Measurements from ENCODE around the gene OR2T27. TPM values are rescaled to one million over a fixed set of nuclear protein-coding genes. Genes with fewer than 3 reads are reported as not detected.
"Not testable (repeated sequence)": the region's sequence is repeated elsewhere in the genome, so short reads cannot be mapped to it uniquely, and the experiment has no call there.

Gene OR2T27
- total RNA-seq, 2 donors from 2014 or later: not detected

DNA sequence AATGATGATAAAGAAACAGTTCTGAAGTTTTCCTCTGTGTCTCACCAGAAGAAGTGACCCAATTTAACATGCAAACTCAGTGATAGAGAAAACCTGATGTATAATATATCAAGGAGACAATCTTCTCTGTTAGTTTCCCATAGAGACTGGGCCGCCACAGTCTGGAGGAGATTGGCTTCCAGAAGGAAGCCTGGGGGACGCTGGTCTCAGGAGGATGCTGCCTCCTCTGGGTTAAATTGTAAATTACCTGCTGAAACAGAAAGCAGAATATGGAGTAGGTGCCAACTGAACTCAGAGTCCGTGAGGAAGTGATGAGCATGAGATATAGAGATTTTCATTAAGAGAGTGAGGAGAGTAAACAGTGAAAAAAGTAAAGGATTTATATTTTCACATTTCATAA is 31.5 kb upstream of the OR2T27 start:
- Histone ChIP-seq H3K9me3 (no peaks in the 10 kb centered on the region), H3K9ac (ENCODE audit: low read depth in 2 of 2, low read length in 2 of 2) (no peak overlapping the region), H3K36me3 (no peaks in the 10 kb centered on the region), H3K4me1 (no peaks in the 10 kb centered on the region), H3K27me3 (no peaks in the 10 kb centered on the region), H3K4me3 (no peak overlapping the region), H3K27ac (no peak overlapping the region)
- TF ChIP-seq, protein P1, sequence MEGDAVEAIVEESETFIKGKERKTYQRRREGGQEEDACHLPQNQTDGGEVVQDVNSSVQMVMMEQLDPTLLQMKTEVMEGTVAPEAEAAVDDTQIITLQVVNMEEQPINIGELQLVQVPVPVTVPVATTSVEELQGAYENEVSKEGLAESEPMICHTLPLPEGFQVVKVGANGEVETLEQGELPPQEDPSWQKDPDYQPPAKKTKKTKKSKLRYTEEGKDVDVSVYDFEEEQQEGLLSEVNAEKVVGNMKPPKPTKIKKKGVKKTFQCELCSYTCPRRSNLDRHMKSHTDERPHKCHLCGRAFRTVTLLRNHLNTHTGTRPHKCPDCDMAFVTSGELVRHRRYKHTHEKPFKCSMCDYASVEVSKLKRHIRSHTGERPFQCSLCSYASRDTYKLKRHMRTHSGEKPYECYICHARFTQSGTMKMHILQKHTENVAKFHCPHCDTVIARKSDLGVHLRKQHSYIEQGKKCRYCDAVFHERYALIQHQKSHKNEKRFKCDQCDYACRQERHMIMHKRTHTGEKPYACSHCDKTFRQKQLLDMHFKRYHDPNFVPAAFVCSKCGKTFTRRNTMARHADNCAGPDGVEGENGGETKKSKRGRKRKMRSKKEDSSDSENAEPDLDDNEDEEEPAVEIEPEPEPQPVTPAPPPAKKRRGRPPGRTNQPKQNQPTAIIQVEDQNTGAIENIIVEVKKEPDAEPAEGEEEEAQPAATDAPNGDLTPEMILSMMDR (IDR thresholded peaks at IDR 0.05): peak; percentile 38
- no peak for DNase-seq
- intact Hi-C loops (cut with DNase I): loop anchor here (5.0 kb wide), 1 partner anchor 65 kb away; no protein-coding TSS in a partner anchor

DNA sequence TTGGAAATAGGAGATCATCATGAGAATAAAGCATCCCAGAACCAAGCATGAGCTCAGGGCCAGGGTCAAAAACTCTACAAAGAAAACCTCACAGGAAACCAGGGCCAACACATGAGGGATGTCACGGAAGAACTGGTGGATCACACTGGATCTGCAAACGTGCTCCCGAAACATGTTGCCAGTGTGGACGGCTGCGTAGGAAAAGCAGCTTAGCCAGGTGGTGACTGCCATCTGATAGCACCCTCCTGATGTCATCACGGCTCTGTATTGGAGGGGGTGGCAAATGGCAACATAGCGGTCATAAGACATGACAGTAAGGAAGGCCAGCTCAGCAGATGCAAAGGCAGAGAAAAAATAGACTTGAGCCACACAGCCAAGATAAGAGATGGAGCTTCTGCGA is 26.3 kb upstream of the OR2T27 start:
- Histone ChIP-seq H3K27me3 (no peaks in the 10 kb centered on the region), H3K4me3 (no peak overlapping the region), H3K4me1 (no peaks in the 10 kb centered on the region), H3K9ac (ENCODE audit: low read depth in 2 of 2, low read length in 2 of 2) (no peak overlapping the region), H3K9me3 (no peaks in the 10 kb centered on the region), H3K27ac (no peak overlapping the region), H3K36me3 (no peaks in the 10 kb centered on the region)
- intact Hi-C loops (cut with DNase I): no loop called here
- TF ChIP-seq, protein P1 (IDR thresholded peaks at IDR 0.05): no peak
- no peak for DNase-seq

DNA sequence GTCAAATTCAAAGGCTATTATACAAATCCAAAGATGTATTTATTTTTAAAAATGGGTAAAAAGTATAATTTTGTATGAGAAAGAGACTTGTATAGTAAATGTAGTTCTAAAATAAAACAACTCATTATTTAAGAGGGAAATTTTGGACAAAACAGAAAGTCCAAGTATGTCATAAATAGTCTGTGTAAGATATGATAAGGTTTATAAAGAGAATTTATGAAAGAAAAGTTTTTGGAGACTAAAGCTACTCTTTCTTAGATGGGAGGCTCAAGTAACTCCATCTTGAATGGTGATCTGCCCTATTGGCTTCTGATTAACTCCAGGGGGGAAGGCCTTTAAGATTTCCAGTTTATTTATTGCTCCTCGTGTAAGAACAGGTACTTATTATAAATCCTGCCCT is 14.7 kb upstream of the OR2T27 start:
- Histone ChIP-seq H3K9ac (ENCODE audit: low read depth in 2 of 2, low read length in 2 of 2) (no peak overlapping the region), H3K4me3 (no peak overlapping the region), H3K36me3 (no peaks in the 10 kb centered on the region), H3K27me3 (no peaks in the 10 kb centered on the region), H3K4me1 (no peaks in the 10 kb centered on the region), H3K9me3 (no peaks in the 10 kb centered on the region), H3K27ac (no peak overlapping the region)
- TF ChIP-seq, protein P1 (IDR thresholded peaks at IDR 0.05): no peak
- intact Hi-C loops (cut with DNase I): no loop called here
- no peak for DNase-seq

DNA sequence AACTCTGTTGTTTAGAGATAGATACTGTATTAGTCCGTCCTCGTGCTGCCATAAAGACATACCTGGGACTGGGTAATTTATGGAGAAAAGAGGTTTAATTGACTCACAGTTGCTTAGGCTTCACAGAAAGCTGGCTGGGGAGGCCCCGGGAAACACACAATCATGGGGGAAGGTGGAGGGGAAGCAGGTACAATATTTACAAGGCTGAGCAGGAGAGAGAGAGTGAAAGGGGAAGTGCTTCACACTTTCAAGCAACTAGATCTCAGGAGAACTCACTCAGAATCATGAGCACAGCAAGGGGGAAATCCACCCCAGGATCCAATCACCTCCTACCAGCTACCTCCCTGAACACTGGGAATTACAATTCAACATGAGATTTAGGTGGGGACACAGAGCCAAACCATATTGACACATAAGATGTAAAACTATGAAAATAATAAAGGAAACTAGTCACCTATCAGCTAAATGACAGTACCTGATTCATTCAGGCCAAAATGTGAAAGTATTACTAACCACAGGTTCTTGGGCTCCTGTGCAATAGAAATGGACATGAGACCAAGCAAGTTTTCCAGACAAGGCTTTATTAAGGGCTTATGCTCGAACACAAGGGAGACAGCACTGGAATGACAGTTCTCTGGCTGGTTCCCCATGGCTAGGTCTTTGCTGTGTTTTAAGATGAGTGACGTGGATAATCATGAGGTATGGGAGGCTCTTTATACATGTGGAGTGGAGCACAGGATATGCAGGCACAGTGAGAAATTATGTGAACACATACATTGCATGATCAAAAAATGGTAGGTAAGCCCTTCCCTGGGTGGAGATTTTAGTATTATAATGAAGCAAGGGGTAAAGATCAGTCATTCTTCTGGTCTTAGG is 8.4 kb upstream of the OR2T27 start:
- H3K36me3 ChIP-seq; intact Hi-C loops (cut with DNase I); H3K4me3 ChIP-seq; H3K27ac ChIP-seq; H3K9ac ChIP-seq (ENCODE audit: low read depth in 2 of 2, low read length in 2 of 2); H3K4me1 ChIP-seq; H3K27me3 ChIP-seq; H3K9me3 ChIP-seq; DNase-seq: not testable (repeated sequence)

DNA sequence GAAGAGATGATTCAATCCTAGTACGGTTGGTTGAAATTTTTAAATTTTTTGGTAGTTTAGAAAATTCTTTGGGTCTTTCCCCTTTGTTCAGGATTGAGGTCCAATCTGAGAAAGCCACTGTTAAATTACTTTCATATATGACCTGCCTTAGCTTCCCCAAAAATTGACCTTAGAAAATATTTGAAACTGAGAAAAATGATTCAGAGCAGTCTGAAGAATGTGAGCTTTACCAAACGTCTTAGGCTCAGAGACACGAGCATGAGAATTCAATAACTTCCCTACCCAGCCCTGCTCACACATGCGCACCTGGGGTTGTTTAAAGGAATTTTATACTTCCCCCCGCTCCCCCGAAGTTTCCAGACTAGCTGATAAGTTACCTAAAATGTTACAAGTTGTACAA is 1.5 kb upstream of the OR2T27 start:
- H3K27me3 ChIP-seq; H3K9me3 ChIP-seq; H3K36me3 ChIP-seq; intact Hi-C loops (cut with DNase I); DNase-seq; H3K4me1 ChIP-seq; H3K4me3 ChIP-seq; H3K9ac ChIP-seq (ENCODE audit: low read depth in 2 of 2, low read length in 2 of 2); H3K27ac ChIP-seq: not testable (repeated sequence)

DNA sequence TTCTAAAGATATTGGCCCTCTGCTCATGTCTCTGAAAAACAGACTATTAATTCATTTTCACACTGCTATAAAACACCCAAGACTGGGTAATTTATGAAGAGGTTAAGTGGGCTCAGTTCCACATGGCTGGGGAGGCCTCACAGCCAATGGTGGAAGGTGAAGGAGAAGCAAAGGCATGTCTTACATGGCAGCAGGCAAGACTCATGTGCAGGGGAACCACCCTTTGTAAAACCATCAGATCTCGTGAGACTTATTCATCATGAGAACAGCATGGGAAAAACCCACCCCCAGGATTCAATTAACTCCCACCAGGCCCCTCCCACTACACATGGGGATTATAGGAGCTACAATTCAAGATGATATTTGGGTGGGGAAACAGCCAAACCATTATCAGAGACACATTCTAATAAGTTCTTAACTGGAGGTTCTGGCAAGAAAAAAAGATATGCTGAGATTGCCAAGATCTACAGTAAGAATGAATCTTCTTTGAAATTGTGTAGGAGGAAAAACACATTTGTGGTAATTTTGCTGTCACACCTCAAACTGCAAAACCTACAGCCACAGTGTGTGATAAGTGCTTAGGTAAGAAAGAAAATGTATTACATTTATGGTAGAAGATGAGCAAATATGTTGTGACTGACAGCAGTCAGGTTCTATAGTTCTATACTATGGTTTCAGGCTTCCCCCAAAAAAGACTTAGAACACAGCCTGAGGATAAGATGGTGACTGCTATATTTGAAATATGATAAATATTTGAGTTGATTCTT is 6.4 kb downstream of the OR2T27 start:
- H3K27me3 ChIP-seq; H3K4me1 ChIP-seq; H3K4me3 ChIP-seq; H3K9me3 ChIP-seq; H3K9ac ChIP-seq (ENCODE audit: low read depth in 2 of 2, low read length in 2 of 2); intact Hi-C loops (cut with DNase I); H3K27ac ChIP-seq; DNase-seq; H3K36me3 ChIP-seq: not testable (repeated sequence)

DNA sequence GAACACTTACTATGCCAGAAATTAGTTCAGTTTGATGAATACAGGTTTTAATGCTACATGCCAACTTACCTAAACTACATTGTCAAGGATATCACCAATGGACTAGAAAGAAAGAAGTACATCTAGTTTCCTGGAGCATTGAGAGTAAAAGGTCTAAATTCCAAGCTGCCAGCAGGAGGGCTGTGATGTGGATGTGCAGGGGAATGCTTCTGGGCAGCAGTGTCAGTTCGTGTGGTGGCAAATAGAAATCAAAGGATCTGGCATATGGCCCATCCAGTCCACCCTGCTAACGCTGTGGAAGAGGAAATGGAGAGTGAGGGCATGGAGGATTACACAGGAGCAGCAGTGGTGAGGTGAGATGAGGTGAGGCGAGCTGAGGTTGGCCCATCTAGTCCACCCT is 10.2 kb downstream of the OR2T27 start, which contains the start of gene OR2T35:
Gene OR2T35, minus strand, starts transcription at position 101 of the 400 bp plus-strand sequence. CDS start 6,020 bp downstream, outside the sequence.
- intact Hi-C loops (cut with DNase I); H3K36me3 ChIP-seq; H3K4me3 ChIP-seq: not testable (repeated sequence)

DNA sequence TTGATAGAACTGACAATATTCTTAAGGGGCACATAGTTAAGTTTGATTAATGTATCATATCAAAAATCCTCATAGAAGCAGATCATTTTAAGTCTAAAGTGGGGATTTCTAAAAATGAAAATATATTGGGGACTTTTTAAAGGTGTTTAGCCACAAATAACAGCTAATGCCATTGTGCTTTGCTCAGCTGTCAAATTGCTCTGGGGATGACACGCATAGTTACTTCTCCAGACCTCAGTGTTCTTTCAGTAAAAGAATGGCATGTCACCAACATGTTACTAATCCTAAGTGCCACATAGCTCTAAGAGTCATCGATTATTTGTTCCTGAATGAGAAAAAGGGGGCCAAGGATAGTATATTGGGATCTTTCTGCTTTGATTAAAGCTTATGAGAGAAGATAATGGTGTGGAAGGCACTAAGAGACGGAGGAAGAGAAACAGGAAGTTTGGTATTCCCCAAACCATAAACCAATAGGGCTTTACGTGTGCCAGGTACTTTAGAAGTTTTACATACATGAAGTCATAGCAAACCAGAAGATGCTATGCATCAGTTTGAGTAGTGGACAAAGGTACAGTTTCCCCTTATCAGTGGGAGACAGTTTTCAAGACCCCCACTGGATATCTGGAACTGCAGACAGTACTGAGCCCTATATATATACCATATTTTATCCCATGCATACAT is 12.2 kb downstream of the OR2T27 start:
- H3K27ac ChIP-seq; H3K9ac ChIP-seq (ENCODE audit: low read depth in 2 of 2, low read length in 2 of 2); H3K4me3 ChIP-seq; H3K4me1 ChIP-seq; intact Hi-C loops (cut with DNase I); H3K9me3 ChIP-seq; H3K27me3 ChIP-seq; DNase-seq; H3K36me3 ChIP-seq: not testable (repeated sequence)

More for the DNA sequence above, 10.2 kb downstream of the OR2T27 start, which contains the start of gene OR2T35:
- not testable (repeated sequence) for H3K9ac ChIP-seq (ENCODE audit: low read depth in 2 of 2, low read length in 2 of 2); H3K27ac ChIP-seq; DNase-seq; H3K4me1 ChIP-seq; H3K27me3 ChIP-seq; H3K9me3 ChIP-seq

DNA sequence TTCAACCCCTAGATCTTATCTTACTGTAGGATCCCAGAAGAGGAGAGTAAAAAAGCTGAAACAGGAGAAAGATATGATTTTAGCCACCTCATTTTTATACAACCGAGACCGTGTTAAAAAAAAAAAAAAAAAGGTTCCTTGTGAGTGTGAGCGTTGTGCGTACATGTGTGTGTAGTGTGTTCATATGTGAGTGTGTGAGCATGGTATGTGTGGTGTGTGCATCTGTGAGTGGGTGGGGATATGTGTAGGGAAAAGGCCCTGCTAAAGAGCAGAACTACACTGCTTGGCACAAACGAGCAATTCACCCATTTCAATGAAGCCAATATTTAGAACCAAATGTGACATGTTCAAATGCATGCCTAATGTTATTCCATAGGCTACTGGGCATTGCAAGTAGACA is 13.7 kb downstream of the OR2T27 start:
- DNase-seq; H3K27me3 ChIP-seq; H3K36me3 ChIP-seq; intact Hi-C loops (cut with DNase I); H3K9me3 ChIP-seq; H3K9ac ChIP-seq (ENCODE audit: low read depth in 2 of 2, low read length in 2 of 2); H3K4me1 ChIP-seq; H3K27ac ChIP-seq; H3K4me3 ChIP-seq: not testable (repeated sequence)

DNA sequence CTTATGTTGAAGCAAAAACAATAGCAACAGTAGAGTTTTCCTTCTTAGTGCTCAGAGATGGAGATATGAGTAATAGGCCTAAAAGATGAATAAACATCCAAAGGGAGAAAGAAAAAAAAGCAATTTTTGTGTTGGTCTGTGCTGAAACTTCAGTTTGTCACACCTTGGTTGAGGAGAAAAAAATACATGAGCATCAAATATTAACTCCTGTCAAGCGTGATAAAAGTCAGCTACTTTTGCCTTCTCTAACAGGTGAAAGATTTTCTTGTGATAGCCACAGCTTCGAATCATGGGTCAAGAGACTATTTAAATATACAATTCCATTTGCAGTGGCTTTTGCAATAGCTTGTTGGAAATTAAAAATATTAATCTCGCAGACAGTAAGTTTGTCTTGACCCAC is 14.4 kb downstream of the OR2T27 start:
- H3K4me3 ChIP-seq; H3K9ac ChIP-seq (ENCODE audit: low read depth in 2 of 2, low read length in 2 of 2); H3K9me3 ChIP-seq; H3K36me3 ChIP-seq; H3K27ac ChIP-seq; H3K27me3 ChIP-seq; DNase-seq; H3K4me1 ChIP-seq; intact Hi-C loops (cut with DNase I): not testable (repeated sequence)

Measured in colonic mucosa (tissue), 4 donors.